Stimulated activated CD8-positive, alpha-beta memory T cell treated with anti-CD3 and anti-CD28 coated beads, Interleukin-4, amount 100 ng/mL, for 1 hour (primary cell): Measurements from ENCODE around the gene TYRP1.

Source experiments
- DNase-seq, 2 donors: peaks; one replicate each; pipeline ENCODE4 v3.0.0-alpha.2; 2020; ENCODE audit warnings: low read depth in 2 of 2, low spot score in 1 of 2

Gene TYRP1

DNA sequence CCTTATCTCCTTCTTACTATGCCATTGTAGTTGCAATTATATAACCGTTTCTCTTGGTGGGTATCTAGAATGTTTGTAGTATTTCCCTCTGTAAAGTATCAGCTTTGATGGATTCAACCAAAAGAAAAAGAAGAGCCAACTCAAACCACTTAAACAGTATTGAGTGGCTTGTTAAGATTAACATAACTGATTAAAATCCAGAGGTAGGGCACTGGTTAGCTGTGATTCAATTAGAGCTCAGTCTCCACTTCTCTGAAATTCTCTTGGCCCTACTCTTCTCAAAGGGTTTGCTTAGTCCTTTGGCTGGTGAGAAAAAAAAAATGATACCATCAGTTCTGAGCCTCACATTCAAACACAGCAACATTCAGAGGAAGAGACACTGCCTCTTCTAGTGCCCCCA, 37.0 kb downstream of the TYRP1 start:
- DNase-seq = no peak

DNA sequence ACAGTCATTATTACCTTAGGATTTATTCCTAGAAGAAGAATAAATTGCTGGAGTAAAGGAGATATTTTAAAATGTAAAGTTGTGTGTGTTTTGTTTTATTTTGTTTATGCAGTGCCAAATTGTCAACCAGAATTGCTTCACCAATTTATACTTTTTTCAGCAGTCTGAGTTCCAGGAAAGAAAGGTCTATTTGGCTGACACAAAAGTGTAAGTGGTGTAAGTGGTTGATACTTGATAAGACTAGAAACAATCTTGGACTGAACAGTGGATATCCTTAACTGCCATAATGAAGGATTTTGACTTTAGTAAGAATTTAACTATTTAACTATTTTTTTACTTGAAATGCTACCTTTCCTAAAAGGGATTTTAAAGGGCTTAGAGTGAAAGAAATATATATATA, 37.7 kb downstream of the TYRP1 start:
- no peak for DNase-seq

GRCh38 chr9:12732971-12733370, 39.8 kb downstream of the TYRP1 start:
- DNase-seq = no peak

DNA sequence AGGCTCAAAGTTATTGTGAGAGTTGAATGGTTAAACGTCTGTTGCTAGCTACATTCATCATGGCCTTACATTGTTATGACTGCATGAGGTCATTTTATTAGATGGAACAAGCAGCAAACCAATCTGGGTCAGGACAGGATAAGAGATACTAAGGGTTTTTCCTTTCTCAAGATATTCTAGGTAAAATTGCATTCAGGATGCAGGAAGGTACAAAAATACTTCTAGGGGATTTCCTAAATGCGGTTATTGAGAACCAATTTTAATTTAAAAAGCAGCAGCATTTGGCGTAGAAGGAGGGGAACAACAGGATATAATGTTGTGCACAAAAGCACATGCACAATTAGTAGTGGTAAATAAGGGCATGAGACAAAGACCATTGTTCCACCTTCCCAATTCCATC, 42.5 kb downstream of the TYRP1 start:
- no peak for DNase-seq

GRCh38 chr9:12737871-12738270, 44.7 kb downstream of the TYRP1 start:
- no peak for DNase-seq

DNA sequence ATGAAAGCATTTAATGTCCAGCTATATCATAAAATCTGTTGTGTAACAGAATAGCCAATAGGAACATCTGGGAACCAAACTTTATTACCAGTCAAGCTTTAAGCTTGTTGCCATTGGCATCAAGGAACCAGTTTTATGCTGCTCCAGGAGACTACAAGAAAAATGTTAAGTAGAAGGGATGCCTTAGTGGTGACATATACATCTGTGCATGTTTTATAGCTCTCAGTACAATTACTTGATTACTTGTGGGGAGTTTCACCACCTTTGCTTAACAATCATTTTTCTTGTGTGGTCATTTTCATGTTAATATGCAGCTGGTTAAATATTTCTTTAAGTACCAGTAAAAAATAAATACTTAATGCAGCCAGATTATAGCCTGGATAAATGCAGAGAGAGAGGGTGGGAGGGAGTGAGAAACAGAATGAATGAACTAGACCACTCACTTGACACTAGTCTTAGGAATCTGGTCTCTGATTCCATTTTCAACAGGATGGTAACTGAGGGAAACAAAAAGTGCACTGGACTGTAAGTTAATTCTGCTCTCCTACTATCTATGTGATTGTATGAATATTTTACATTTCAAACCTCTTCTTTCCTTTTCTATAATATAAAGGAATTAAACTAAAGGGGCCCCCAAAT, 45.9 kb downstream of the TYRP1 start:
- no peak for DNase-seq

DNA sequence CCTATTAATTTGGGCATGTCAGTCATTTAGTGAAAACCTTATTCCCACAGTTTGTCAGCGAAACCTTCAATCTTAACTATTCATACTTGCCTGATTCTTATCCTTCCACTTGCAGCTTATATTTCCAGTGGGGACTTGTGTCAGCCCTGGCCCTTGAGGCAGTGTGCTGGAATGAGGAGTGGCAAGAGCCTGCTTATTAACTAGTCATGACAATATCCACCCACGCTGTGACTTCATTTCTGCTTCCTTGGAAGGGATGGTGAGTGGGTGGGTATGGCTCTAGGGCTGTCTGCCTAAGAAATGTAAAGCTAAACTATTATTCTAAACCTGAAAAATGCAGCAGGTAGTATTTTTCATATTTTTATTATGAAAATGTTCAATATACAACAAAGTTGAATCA, 47.7 kb downstream of the TYRP1 start:
- no peak for DNase-seq

DNA sequence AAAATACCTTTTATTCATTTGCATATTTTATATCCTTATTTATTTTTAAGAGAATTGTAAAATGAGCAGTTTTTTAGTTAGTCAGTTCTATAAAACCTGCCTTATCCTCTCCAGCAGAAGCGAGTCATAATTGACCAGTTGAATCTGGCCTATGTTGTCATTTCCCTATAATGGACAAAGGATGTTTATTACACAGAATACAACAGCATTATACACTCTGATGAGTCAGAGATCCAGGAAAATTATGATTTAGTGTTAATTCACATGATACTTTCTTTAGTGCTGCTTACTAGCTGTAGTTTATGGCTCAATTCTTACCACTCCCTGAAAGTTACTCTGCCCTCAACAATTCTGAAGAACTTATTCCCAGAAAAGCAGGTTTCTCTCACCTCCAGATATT, 54.8 kb downstream of the TYRP1 start:
- no peak for DNase-seq

- no peak for DNase-seq
Observed at GRCh38 chr9:12748954-12749353, 55.8 kb downstream of the TYRP1 start.

DNA sequence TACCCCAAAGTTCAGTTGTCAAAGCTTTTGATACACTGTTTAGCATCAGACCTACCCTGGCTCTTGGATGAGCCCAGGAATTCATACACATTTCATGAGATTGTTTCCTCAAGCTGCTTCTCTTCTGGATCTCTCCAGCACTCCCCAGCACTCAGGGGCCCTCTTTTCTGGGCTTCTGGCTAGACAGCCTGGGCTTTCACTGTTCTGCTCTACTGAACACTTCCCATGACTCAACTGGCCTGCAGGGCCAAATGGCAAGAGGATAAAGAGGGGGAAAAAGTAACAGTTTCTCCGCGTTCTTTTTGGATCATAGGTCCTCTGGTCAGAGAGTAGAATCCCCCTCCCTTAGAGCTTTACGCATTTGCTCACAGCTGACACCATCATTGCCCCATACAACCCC, 60.7 kb downstream of the TYRP1 start:
- no peak for DNase-seq

DNA sequence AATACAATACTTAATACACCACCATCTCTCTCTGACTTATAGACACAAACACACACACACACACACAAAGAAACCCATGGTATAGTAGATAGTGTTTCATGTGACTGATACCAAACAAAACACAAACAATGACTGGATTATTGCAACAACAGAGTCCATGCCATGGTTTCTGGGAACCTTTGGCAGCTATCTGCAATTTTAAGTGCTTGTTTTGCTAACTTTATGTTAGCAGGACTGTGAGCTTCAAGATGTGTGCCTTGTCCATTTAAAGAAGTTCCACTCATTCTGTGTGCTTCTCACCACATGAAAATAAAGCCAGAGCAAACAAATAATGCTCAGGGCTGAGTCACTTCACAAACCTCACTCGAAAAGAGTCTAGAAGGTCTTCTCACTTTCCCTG, 66.6 kb downstream of the TYRP1 start:
- no peak for DNase-seq
